ENCODE results near the gene NDUFA9.

Gene NDUFA9

DNA sequence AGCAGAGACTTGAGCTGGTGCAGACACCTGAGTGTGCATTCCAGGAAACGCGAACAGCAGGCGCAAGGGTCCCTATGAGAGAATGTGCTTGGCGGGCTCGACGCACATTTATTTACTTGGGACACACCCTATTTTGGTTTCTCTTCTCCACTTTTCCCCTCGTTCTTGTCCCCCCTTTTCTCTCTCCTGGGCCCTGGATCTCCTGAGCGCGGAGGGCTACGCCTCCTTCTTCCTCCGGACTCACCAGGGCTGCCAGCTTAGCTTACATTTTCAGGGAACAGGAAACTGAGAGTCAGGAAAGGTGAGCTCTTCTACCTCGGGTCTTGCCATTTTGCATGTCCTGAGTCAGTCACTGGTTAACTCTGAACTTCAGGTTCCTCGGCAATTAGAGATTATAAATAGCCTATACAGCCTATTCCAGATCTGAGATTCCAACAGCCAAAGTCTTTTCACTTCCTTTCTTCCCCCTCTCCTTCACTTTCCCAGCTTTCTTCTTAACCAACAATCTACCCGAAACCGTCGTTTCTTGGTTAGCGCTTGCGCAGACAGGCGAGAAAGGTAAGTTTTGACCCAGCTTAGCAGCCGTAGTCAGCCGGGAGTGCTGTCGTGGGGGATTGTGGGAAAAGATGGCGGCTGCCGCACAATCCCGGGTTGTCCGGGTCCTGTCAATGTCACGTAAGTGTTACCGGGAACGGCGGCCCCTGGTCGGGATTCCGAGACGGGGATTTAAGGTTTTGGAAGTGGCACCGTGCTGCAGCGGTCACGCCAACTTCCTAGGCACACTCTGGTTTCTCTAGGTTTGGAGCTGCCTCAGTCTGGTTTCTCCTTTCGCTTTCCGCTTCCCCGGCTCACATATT, at the start of gene NDUFA9, which contains the start of gene AKAP3:
Gene NDUFA9 (plus strand): TSS at position 614 of the 857 bp plus-strand sequence. CDS start 13 bp downstream, at position 627.
Gene AKAP3 (minus strand): TSS at position 551 of the 857 bp plus-strand sequence. CDS start 10,855 bp downstream, outside the sequence.
- peak; percentile 43 to 61 for DNase-seq (ENCODE audit: extremely low read depth in 1 of 2, low read depth in 1 of 2)

DNA sequence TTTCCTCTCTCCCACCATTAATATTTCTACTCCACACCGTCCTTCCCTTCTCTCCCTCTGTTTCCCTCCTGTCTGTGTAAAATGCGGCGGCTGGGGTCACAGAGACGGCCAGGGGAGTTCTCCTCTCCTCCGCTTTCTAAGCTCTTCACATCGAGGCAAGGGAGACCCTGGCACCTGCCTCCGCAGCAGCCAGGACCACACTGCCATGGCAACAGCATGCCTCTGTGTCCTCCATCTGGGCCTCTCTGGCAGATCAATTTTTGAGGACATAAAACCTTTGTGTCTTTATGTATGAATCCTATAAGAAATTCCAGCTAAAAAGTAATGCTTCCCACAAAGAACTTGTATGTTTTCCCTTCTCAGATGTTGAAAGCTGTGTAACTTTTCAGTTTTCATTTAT, 45.5 kb upstream of the NDUFA9 start:
- DNase-seq (ENCODE audit: extremely low read depth in 1 of 2, low read depth in 1 of 2), result no peak

DNA sequence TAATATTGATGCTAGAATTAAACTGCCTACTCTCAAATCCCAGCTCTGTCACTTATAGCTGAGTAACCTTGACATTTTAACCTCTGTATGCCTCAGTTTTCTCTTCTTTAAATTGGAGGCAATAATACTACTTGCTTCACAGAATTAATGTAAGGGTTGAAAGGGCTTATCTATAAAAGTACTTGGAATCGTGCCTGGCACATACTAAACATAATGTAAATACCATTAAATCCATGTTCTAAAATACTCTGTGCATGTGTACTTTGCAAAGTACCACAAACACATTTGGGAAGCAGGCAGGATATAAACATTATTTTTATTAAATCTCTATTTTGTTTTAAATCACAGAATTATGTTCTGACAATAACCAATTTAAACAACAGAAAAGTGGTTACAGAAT, 45.0 kb upstream of the NDUFA9 start:
- DNase-seq (ENCODE audit: extremely low read depth in 1 of 2, low read depth in 1 of 2), result no peak

DNA sequence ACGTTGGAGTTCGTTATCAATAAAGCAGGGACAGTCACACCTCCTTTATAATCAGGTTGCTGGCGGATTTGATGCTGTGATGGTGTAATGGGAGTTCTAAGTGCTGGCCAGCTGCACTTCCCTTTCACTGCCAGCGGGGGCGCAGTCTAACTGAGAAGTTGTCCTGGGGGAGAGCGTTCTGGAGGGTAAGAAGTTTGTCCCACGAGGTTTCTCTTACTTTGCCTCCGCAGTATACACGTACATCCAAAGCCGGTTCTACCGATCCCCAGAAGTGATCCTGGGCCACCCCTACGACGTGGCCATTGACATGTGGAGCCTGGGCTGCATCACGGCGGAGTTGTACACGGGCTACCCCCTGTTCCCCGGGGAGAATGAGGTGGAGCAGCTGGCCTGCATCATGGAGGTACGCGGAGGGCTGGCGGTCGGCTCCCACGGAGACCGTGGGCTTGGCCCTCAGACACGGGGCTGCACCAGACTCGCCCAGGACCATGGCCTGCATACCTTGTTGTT, 44.2 kb upstream of the NDUFA9 start:
- DNase-seq (ENCODE audit: extremely low read depth in 1 of 2, low read depth in 1 of 2), result peak; percentile 42 to 62

DNA sequence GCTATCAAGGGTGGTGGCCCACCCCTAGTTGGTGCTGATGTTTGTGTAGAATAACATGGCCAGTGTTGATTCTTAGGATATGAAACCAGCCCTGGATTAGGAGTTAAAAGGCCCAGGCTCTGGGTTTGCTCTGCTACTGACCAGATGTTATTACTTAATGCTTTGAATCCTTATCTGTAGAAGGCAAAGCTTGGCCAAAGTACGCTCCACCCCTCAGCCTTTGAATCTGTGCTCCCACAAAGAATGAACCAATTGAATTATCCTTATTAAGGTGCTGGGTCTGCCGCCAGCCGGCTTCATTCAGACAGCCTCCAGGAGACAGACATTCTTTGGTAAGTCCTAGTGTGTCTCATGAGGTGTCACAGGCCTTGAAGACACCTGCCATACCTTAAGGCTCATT, 41.9 kb upstream of the NDUFA9 start:
- no peak for DNase-seq (ENCODE audit: extremely low read depth in 1 of 2, low read depth in 1 of 2)

- DNase-seq (ENCODE audit: extremely low read depth in 1 of 2, low read depth in 1 of 2), result no peak
These were observed 39.8 kb upstream of the NDUFA9 start for GRCh38 chr12:4609071-4609470.

DNA sequence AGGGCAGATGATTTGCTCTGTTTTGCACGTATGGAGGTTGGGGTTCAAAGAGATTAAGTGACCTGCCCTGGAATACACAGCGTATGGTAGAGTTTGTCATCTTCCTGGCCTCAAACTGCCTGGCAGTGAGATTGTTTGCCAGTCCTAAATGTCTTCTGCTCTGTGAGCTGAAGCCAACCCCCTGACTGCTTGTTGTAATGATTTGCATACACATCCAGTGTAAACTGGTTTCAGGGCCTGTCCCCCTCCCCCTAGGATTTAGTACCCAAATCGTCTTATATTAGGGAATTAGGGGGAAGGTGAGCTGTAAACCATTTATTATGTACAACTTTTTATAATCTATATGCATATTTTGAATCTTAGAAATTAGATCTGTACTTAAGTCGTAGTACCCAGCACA, 38.4 kb upstream of the NDUFA9 start:
- DNase-seq (ENCODE audit: extremely low read depth in 1 of 2, low read depth in 1 of 2), result no peak

GRCh38 chr12:4615667-4616066, 33.2 kb upstream of the NDUFA9 start:
- no peak for DNase-seq (ENCODE audit: extremely low read depth in 1 of 2, low read depth in 1 of 2)

DNA sequence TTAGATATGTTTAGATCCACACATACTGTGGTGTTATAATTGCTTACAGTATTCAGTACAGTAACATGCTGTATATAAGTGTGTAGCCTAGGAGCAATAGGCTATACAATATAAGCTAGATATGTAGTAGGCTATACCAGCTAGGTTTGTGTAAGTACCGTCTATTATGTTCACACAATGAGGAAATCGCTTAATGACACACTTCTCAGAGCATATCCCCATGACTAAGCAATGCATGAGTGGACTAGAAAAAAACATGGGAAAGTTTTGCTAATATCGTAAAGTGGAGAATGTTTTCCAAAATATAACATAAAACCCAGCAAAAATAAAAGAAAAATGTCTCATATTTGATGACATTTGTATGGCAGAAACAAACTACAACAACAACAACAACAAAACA, 27.4 kb upstream of the NDUFA9 start:
- no peak for DNase-seq (ENCODE audit: extremely low read depth in 1 of 2, low read depth in 1 of 2)

DNA sequence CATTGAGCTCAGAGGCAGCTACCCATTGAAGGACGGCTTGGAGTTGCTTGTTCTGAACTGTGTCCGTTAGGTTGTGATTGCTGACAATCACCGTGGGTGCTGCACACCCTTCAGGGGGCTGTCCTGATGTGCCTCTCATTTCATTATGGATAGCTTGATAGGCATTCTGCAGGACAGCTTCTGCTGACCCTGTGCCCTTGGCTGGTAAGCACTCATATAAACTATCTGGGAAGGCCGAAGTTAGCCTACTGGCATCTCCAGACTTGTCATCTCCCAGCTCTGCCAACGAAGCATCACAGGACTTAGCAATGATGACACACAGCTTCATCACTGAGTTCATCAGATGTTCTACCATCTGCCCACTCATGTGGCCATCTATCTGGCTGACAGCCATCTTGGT, 22.4 kb upstream of the NDUFA9 start:
- no peak for DNase-seq (ENCODE audit: extremely low read depth in 1 of 2, low read depth in 1 of 2)

- no peak for DNase-seq (ENCODE audit: extremely low read depth in 1 of 2, low read depth in 1 of 2)
These were observed 20.5 kb upstream of the NDUFA9 start for GRCh38 chr12:4628406-4628805.

DNA sequence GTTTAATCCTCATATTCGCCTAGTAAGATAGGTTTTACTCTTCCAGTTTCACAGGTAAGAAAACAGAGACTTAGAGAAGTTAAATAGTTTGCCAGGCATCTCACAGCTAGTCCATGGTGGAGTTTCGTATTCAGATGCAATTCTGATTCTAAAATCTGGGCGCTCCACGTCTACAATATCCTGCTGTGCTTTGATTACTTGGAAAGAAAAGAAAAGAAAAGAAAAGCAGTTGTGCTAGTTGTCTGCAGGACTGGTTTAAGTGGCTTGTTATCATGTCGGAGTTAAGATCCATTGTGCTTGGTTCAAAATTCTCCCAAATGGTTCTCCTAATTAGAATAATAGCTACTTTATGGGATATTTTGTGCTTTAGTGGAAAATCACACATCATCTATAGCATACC, 18.7 kb upstream of the NDUFA9 start:
- DNase-seq (ENCODE audit: extremely low read depth in 1 of 2, low read depth in 1 of 2), result no peak

GRCh38 chr12:4643747-4644146, 5.2 kb upstream of the NDUFA9 start:
- DNase-seq (ENCODE audit: extremely low read depth in 1 of 2, low read depth in 1 of 2), result no peak

- DNase-seq (ENCODE audit: extremely low read depth in 1 of 2, low read depth in 1 of 2), result no peak
These were observed 3.9 kb upstream of the NDUFA9 start for GRCh38 chr12:4645023-4645422.

GRCh38 chr12:4648104-4648500, 812 bp upstream of the NDUFA9 start:
- no peak for DNase-seq (ENCODE audit: extremely low read depth in 1 of 2, low read depth in 1 of 2)

GRCh38 chr12:4649358-4649661, 396 bp downstream of the NDUFA9 start:
- no peak for DNase-seq (ENCODE audit: extremely low read depth in 1 of 2, low read depth in 1 of 2)

DNA sequence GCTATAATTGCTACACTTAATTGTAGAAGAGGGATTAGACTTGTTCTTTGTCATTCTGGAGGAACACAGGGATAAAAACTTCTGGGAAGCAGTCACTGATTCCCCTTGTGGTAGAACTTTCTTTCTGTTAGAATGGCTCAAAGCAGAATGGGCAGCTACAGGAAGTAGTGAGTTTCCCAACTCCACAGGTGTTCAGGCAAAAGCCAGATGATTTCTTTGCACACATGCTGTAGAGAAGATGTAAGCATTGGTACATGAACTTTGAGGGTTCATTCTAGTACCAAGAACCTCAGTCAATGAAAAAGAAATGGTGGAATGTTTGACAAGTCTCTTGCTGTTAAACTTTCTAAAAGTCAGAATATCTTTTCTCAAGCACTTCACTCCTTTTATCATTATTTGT, 4.3 kb downstream of the NDUFA9 start:
- no peak for DNase-seq (ENCODE audit: extremely low read depth in 1 of 2, low read depth in 1 of 2)

- DNase-seq (ENCODE audit: extremely low read depth in 1 of 2, low read depth in 1 of 2), result no peak
These were observed 4.8 kb downstream of the NDUFA9 start for GRCh38 chr12:4653691-4654090.

GRCh38 chr12:4663971-4664505, 15.1 kb downstream of the NDUFA9 start:
- no peak for DNase-seq (ENCODE audit: extremely low read depth in 1 of 2, low read depth in 1 of 2)

- no peak for DNase-seq (ENCODE audit: extremely low read depth in 1 of 2, low read depth in 1 of 2)
These were observed 16.3 kb downstream of the NDUFA9 start for GRCh38 chr12:4665236-4665635.

DNA sequence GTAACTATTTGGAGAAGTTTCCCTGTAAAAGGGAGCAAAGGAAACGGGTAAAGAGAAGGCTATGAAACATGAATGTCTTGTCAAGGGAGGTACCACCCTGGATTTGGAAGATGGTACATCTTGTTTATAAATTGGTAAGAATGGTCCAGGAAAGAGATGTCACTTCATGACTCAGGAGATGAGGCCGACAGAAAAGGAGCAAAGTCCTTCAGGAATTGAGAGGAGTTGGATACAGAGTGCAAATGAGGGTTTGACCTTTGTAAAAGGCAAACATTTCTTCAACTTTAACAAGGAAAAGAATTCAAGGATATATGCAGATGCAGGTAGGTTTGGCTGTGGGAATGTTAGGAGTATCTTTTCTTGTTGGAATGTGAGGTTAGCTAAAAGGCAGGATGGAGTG, 30.8 kb downstream of the NDUFA9 start:
- DNase-seq (ENCODE audit: extremely low read depth in 1 of 2, low read depth in 1 of 2), result no peak

GRCh38 chr12:4681732-4682131, 32.8 kb downstream of the NDUFA9 start:
- no peak for DNase-seq (ENCODE audit: extremely low read depth in 1 of 2, low read depth in 1 of 2)
